HepG2 (cell line): Measurements from ENCODE around the gene MFN2. TPM values are rescaled to one million over a fixed set of nuclear protein-coding genes. Genes with fewer than 3 reads are reported as not detected.

Experiments used
- EEA1 ChIP-seq: sonication (generic); formaldehyde crosslinking; IDR thresholded peaks from 2 replicates; pipeline ENCODE4 v1.5.1; 2020; ENCODE audit warnings: mild to moderate bottlenecking, missing genetic modification reagents, borderline replicate concordance
- EZH2 ChIP-seq: conservative IDR thresholded peaks from 2 replicates; pipeline ENCODE4 v1.6.1; 2012; ENCODE audit warnings: mild to moderate bottlenecking, low read depth, low read length, moderate library complexity
- GPN1 ChIP-seq: sonication (generic); formaldehyde crosslinking; IDR thresholded peaks from 2 replicates; pipeline ENCODE4 v1.5.1; 2020; ENCODE audit warnings: missing genetic modification reagents, borderline replicate concordance
- MAFF ChIP-seq: IDR thresholded peaks from 2 replicates; pipeline ENCODE4 v1.6.1; 2011; ENCODE audit warnings: low read depth, low read length, improper control_type of control experiment
- SETDB1 ChIP-seq: sonication (generic); formaldehyde crosslinking; IDR thresholded peaks from 2 replicates; pipeline ENCODE4 v1.5.1; 2020; ENCODE audit warnings: missing genetic modification reagents, mild to moderate bottlenecking, borderline replicate concordance
- SIX1 ChIP-seq: sonication (generic); formaldehyde crosslinking; IDR thresholded peaks from 2 replicates; pipeline ENCODE4 v1.4.0; 2020; ENCODE audit warnings: missing genetic modification reagents, borderline replicate concordance
- SRY ChIP-seq: sonication (generic); formaldehyde crosslinking; IDR thresholded peaks from 2 replicates; pipeline ENCODE4 v1.8.0; 2022; ENCODE audit warnings: mild to moderate bottlenecking, missing genetic modification reagents
- TARDBP ChIP-seq: sonication (generic); formaldehyde crosslinking; IDR thresholded peaks from 2 replicates; pipeline ENCODE4 v1.8.0; 2022; ENCODE audit warnings: mild to moderate bottlenecking, missing genetic modification reagents
- TEAD2 ChIP-seq: sonication (generic); formaldehyde crosslinking; IDR thresholded peaks from 2 replicates; pipeline ENCODE4 v1.9.0; 2021; ENCODE audit warnings: missing genetic modification reagents
- TOE1 ChIP-seq: sonication (generic); formaldehyde crosslinking; IDR thresholded peaks from 2 replicates; pipeline ENCODE4 v1.4.0; 2020; ENCODE audit warnings: mild to moderate bottlenecking, missing genetic modification reagents
- TOPORS ChIP-seq: sonication (generic); formaldehyde crosslinking; IDR thresholded peaks from 2 replicates; pipeline ENCODE4 v1.8.0; 2023; ENCODE audit warnings: mild to moderate bottlenecking, missing genetic modification reagents
- ZBTB1 ChIP-seq: sonication (generic); formaldehyde crosslinking; IDR thresholded peaks from 2 replicates; pipeline ENCODE4 v1.4.0; 2020; ENCODE audit warnings: missing genetic modification reagents, borderline replicate concordance
- ZBTB38 ChIP-seq: sonication (generic); formaldehyde crosslinking; IDR thresholded peaks from 2 replicates; pipeline ENCODE4 v1.5.1; 2020; ENCODE audit warnings: mild to moderate bottlenecking, missing genetic modification reagents
- ZNF234 ChIP-seq: sonication (generic); formaldehyde crosslinking; conservative IDR thresholded peaks from 2 replicates; pipeline ENCODE4 v1.5.1; 2020; ENCODE audit warnings: mild to moderate bottlenecking, missing genetic modification reagents
- ZNF382 ChIP-seq: sonication (generic); formaldehyde crosslinking; IDR thresholded peaks from 2 replicates; pipeline ENCODE4 v1.5.0; 2020; ENCODE audit warnings: missing genetic modification reagents, mild to moderate bottlenecking, borderline replicate concordance
- ZNF557 ChIP-seq: sonication (generic); formaldehyde crosslinking; IDR thresholded peaks from 2 replicates; pipeline ENCODE4 v1.4.0; 2020; ENCODE audit warnings: missing genetic modification reagents
- ZNF563 ChIP-seq: sonication (generic); formaldehyde crosslinking; IDR thresholded peaks from 2 replicates; pipeline ENCODE4 v1.8.0; 2022; ENCODE audit warnings: mild to moderate bottlenecking, moderate library complexity, missing genetic modification reagents
- ZNF572 ChIP-seq: sonication (generic); formaldehyde crosslinking; IDR thresholded peaks from 2 replicates; pipeline ENCODE4 v1.5.1; 2020; ENCODE audit warnings: mild to moderate bottlenecking, missing genetic modification reagents
- ZNF674 ChIP-seq: sonication (generic); formaldehyde crosslinking; IDR thresholded peaks from 2 replicates; pipeline ENCODE4 v1.5.0; 2020; ENCODE audit warnings: low read depth, mild to moderate bottlenecking, missing genetic modification reagents
- ZNF790 ChIP-seq: sonication (generic); formaldehyde crosslinking; IDR thresholded peaks from 2 replicates; pipeline ENCODE4 v1.8.0; 2022; ENCODE audit warnings: missing genetic modification reagents, mild to moderate bottlenecking, borderline replicate concordance
- polyA plus RNA-seq, 8 experiments: library from polyadenylated mRNA; depleted of rRNA in 3 of 8; stranded (reverse) in 7 of 8; unstranded in 1 of 8; fragments of >200 nt; fragmentation: Illumina TruSeq in 4 of 8; extraction: Trizol in 4 of 8; gene quantifications; 2 replicates each; pipeline versions ENCODE4 v1.2.1 to v1.2.3, GENCODE V29; 2011 to 2016; ENCODE audit warnings: low read depth in 4 of 8, missing spikeins in 1 of 8, mixed read lengths in 1 of 8; ENCODE audit not compliant: insufficient read depth in 1 of 8
- total RNA-seq, 5 experiments: library from RNA; depleted of rRNA; stranded (reverse); fragments of >200 nt; fragmentation: Illumina TruSeq; extraction: Trizol; gene quantifications; 2 replicates each; pipeline ENCODE4 v1.2.3, GENCODE V29; 2016; ENCODE audit warnings: low read depth in 1 of 5
- TF ChIP-seq, protein P1 (sequence below), 2 experiments: sonication (generic) in 1 of 2; formaldehyde crosslinking in 1 of 2; IDR thresholded peaks; 2 replicates each; pipeline versions ENCODE4 v1.5.1 to v1.6.1; 2011 to 2020; ENCODE audit warnings: borderline replicate concordance in 1 of 2, low read depth in 1 of 2, low read length in 1 of 2, mild to moderate bottlenecking in 1 of 2, missing genetic modification reagents in 1 of 2, moderate library complexity in 1 of 2
- TF ChIP-seq, protein P2 (sequence below): sonication (generic); formaldehyde crosslinking; IDR thresholded peaks from 2 replicates; pipeline ENCODE4 v1.4.0; 2020; ENCODE audit warnings: missing genetic modification reagents, low read depth, mild to moderate bottlenecking, borderline replicate concordance
- TF ChIP-seq, protein P3 (sequence below): sonication (generic); formaldehyde crosslinking; IDR thresholded peaks from 2 replicates; pipeline ENCODE4 v1.9.0; 2022; ENCODE audit warnings: missing genetic modification reagents, mild to moderate bottlenecking, borderline replicate concordance
- TF ChIP-seq, protein P4 (sequence below): IDR thresholded peaks from 2 replicates; pipeline ENCODE4 v1.6.1; 2018; ENCODE audit warnings: missing genetic modification reagents

MFN2 gene
- total and polyA plus RNA-seq, 2 of the 13 experiments (the other 11 are each of a cell fraction or from before 2014, with no cell fraction given), result 38.7 to 60.9 TPM

DNA sequence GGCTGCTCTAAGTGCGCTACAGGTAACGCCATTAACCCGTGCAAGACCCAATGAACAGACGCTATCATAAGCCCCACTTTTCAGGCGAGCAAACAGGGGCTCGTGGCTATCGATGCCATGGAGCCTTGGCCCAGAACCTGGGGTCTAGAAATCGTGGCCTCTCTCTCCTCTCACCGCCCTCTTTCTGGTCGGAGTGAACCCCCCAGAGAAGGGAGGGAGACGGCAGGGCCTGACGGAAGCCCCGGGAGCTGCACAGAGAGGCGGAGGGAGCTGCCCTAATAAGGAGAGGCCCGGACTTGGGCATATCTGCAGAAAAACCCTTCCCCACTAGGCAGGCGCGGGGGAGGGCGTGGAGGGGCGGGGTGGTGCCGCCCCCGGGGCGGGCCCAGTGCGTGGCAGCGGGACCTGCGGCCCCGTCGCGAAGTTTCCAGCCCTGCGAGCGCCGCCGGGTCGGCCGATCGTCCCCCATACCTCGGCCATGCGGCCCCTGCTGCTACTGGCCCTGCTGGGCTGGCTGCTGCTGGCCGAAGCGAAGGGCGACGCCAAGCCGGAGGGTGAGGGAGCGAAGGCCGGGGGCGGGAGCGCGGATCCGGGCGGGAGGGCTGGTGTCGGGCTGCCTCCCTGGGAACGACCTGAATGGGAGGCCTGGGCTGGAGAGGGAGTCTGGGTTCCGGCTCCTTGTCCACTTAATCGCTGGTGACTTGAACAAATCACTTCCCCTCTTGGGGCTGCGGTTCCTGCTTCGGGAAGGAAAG lies 45.8 kb upstream of the MFN2 start, which contains the start of gene PLOD1 (continued):
- TF ChIP-seq ZNF790 (CRISPR knock-in tag), result peak; percentile 80; the same call in 1 of the 2 replicates
- no peak for TF ChIP-seq GPN1 (CRISPR knock-in tag)
- TF ChIP-seq ZNF563 (CRISPR knock-in tag), result peak; percentile 90
- no peak for TF ChIP-seq ZNF557 (CRISPR knock-in tag)
- no peak for TF ChIP-seq ZNF382 (CRISPR knock-in tag)
- 0 out of 2 replicates have a peak, but pooled peaks have one; percentile 29 for TF ChIP-seq SETDB1
- TF ChIP-seq EZH2, result no peak
- peak; percentile 75; the same call in 1 of the 2 replicates for TF ChIP-seq ZBTB38 (CRISPR knock-in tag)
- TF ChIP-seq, protein P1, sequence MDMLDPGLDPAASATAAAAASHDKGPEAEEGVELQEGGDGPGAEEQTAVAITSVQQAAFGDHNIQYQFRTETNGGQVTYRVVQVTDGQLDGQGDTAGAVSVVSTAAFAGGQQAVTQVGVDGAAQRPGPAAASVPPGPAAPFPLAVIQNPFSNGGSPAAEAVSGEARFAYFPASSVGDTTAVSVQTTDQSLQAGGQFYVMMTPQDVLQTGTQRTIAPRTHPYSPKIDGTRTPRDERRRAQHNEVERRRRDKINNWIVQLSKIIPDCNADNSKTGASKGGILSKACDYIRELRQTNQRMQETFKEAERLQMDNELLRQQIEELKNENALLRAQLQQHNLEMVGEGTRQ (IDR thresholded peaks at IDR 0.05; ENCODE audit: low read depth, low read length), result no peak
- TF ChIP-seq, protein P1 (CRISPR knock-in tag; IDR thresholded peaks at IDR 0.05; ENCODE audit: borderline replicate concordance), result peak; percentile 82; the same call in 1 of the 2 replicates
- TF ChIP-seq ZNF234 (CRISPR knock-in tag), result peak; percentile 96; the same call in 1 of the 2 replicates
- TF ChIP-seq, protein P2, sequence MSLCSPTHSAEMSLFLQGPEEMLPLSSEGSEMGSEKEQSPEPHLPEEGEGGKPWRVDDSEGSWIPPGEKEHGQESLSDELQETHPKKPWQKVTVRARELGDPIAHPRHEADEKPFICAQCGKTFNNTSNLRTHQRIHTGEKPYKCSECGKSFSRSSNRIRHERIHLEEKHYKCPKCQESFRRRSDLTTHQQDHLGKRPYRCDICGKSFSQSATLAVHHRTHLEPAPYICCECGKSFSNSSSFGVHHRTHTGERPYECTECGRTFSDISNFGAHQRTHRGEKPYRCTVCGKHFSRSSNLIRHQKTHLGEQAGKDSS, result no peak
- TF ChIP-seq, protein P3, sequence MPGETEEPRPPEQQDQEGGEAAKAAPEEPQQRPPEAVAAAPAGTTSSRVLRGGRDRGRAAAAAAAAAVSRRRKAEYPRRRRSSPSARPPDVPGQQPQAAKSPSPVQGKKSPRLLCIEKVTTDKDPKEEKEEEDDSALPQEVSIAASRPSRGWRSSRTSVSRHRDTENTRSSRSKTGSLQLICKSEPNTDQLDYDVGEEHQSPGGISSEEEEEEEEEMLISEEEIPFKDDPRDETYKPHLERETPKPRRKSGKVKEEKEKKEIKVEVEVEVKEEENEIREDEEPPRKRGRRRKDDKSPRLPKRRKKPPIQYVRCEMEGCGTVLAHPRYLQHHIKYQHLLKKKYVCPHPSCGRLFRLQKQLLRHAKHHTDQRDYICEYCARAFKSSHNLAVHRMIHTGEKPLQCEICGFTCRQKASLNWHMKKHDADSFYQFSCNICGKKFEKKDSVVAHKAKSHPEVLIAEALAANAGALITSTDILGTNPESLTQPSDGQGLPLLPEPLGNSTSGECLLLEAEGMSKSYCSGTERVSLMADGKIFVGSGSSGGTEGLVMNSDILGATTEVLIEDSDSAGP, result peak; percentile 94
- TF ChIP-seq TOE1, result no peak
- no peak for TF ChIP-seq MAFF
- TF ChIP-seq TARDBP (CRISPR knock-in tag), result peak; percentile 82; the same call in 1 of the 2 replicates
- TF ChIP-seq SRY (CRISPR knock-in tag), result peak; percentile 98; the same call in 1 of the 2 replicates
- 0 out of 2 replicates have a peak, but pooled peaks have one; percentile 29 for TF ChIP-seq ZNF572 (CRISPR knock-in tag)
- TF ChIP-seq TOPORS (CRISPR knock-in tag), result peak; percentile 87
- 0 out of 2 replicates have a peak, but pooled peaks have one; percentile 15 for TF ChIP-seq ZNF674 (CRISPR knock-in tag)
- TF ChIP-seq TEAD2 (CRISPR knock-in tag), result no peak
- no peak for TF ChIP-seq ZBTB1
- TF ChIP-seq EEA1, result peak; percentile 95; the same call in 1 of the 2 replicates
- TF ChIP-seq, protein P4, sequence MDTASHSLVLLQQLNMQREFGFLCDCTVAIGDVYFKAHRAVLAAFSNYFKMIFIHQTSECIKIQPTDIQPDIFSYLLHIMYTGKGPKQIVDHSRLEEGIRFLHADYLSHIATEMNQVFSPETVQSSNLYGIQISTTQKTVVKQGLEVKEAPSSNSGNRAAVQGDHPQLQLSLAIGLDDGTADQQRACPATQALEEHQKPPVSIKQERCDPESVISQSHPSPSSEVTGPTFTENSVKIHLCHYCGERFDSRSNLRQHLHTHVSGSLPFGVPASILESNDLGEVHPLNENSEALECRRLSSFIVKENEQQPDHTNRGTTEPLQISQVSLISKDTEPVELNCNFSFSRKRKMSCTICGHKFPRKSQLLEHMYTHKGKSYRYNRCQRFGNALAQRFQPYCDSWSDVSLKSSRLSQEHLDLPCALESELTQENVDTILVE, result peak; percentile 60; the same call in 1 of the 2 replicates
- no peak for TF ChIP-seq SIX1 (CRISPR knock-in tag)
